Liver (tissue), 3 donors: Measurements from ENCODE around the gene BEST2.

Experiments used
- CTCF ChIP-seq: fragments of 150-350 bp; IDR thresholded peaks from 2 replicates; pipeline ENCODE4 v1.5.1; 2017; ENCODE audit warnings: improper control_type of control experiment, low read depth, low read length; ENCODE audit not compliant: missing input control
- EGR1 ChIP-seq, 2 donors: IDR thresholded peaks; 2 replicates each; pipeline ENCODE4 v1.6.1; 2016 to 2018; ENCODE audit warnings: antibody characterized with exemption in 2 of 2, low read depth in 2 of 2
- HNF4G ChIP-seq: IDR thresholded peaks from 2 replicates; pipeline ENCODE4 v1.6.1; 2016; ENCODE audit warnings: antibody characterized with exemption
- MAX ChIP-seq: IDR thresholded peaks from 2 replicates; pipeline ENCODE4 v1.6.1; 2016; ENCODE audit warnings: antibody characterized with exemption
- REST ChIP-seq: IDR thresholded peaks from 2 replicates; pipeline ENCODE4 v1.6.1; 2016; ENCODE audit warnings: antibody characterized with exemption, mild to moderate bottlenecking
- donor health status: healthy.
- donor health status: healthy.

GRCh38 chr19:12792853-12793289 lies 41.3 kb downstream of the BEST2 start:
- no peak for TF ChIP-seq EGR1 (IDR thresholded peaks at IDR 0.05; ENCODE audit: low read depth in 2 of 2)
- TF ChIP-seq CTCF = no peak
- TF ChIP-seq HNF4G = no peak
- TF ChIP-seq MAX = peak; percentile 8
- no peak for TF ChIP-seq REST
